ENCODE data around the gene RGCC.

The RGCC gene

GRCh38 chr13:41516166-41516565 lies 58.8 kb downstream of the RGCC start:
- no peak for DNase-seq (ENCODE audit: low spot score)

GRCh38 chr13:41516760-41517159 lies 59.4 kb downstream of the RGCC start:
- no peak for DNase-seq (ENCODE audit: low spot score)

GRCh38 chr13:41520016-41520659 lies 62.8 kb downstream of the RGCC start:
- no peak for DNase-seq (ENCODE audit: low spot score)

Measured in HuH-7 (cell line).